ENCODE results near the gene SH2D2A.

DNA sequence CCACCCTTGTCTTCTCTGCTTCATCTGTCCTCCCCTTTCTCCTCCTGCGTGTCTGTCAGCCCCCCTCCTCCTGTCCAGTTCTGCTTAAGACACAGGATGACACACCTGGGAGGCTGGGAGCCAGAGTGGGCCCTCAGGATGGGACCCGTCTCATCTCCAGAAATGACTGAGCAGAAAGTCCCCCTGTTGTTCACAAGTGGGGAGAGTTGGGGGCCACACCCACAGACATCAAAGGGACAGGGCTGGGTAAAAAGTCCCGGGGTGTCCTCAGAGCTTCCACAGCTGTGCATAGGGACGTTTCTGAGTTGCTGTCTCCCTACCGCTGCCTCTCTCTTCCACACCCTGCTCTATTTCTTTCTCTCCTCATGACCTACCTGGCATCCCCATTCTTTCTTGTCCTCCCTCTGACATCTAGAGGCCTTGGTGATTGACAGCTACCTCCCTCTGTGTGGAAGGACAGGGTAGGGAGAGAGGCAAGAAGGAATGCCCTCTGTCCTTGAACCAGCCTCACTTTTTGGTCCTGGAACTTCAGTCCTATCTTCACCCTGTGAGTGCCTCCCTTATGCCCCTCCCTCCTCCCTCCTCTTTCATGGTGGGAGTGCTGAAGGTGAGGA lies 19.5 kb upstream of the SH2D2A start:
- TF ChIP-seq ZNF24 (IDR thresholded peaks at IDR 0.05), result no peak
- TF ChIP-seq CBX8 (IDR thresholded peaks at IDR 0.05; ENCODE audit: borderline replicate concordance, extremely low read depth, low read depth, low read length, poor library complexity, severe bottlenecking), result no peak
- TF ChIP-seq, protein P1, sequence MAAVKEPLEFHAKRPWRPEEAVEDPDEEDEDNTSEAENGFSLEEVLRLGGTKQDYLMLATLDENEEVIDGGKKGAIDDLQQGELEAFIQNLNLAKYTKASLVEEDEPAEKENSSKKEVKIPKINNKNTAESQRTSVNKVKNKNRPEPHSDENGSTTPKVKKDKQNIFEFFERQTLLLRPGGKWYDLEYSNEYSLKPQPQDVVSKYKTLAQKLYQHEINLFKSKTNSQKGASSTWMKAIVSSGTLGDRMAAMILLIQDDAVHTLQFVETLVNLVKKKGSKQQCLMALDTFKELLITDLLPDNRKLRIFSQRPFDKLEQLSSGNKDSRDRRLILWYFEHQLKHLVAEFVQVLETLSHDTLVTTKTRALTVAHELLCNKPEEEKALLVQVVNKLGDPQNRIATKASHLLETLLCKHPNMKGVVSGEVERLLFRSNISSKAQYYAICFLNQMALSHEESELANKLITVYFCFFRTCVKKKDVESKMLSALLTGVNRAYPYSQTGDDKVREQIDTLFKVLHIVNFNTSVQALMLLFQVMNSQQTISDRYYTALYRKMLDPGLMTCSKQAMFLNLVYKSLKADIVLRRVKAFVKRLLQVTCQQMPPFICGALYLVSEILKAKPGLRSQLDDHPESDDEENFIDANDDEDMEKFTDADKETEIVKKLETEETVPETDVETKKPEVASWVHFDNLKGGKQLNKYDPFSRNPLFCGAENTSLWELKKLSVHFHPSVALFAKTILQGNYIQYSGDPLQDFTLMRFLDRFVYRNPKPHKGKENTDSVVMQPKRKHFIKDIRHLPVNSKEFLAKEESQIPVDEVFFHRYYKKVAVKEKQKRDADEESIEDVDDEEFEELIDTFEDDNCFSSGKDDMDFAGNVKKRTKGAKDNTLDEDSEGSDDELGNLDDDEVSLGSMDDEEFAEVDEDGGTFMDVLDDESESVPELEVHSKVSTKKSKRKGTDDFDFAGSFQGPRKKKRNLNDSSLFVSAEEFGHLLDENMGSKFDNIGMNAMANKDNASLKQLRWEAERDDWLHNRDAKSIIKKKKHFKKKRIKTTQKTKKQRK (IDR thresholded peaks at IDR 0.05; ENCODE audit: borderline replicate concordance, low read depth, low read length), result no peak
- TF ChIP-seq, protein P2, sequence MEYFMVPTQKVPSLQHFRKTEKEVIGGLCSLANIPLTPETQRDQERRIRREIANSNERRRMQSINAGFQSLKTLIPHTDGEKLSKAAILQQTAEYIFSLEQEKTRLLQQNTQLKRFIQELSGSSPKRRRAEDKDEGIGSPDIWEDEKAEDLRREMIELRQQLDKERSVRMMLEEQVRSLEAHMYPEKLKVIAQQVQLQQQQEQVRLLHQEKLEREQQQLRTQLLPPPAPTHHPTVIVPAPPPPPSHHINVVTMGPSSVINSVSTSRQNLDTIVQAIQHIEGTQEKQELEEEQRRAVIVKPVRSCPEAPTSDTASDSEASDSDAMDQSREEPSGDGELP (CRISPR knock-in tag; IDR thresholded peaks at IDR 0.05; ENCODE audit: borderline replicate concordance), result no peak
- TF ChIP-seq, protein P3, sequence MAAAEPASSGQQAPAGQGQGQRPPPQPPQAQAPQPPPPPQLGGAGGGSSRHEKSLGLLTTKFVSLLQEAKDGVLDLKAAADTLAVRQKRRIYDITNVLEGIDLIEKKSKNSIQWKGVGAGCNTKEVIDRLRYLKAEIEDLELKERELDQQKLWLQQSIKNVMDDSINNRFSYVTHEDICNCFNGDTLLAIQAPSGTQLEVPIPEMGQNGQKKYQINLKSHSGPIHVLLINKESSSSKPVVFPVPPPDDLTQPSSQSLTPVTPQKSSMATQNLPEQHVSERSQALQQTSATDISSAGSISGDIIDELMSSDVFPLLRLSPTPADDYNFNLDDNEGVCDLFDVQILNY (CRISPR knock-in tag; IDR thresholded peaks at IDR 0.05), result no peak

Measured in K562 (cell line).